Sigmoid colon (tissue), 7 donors: ENCODE results near the gene MUSK. TPM values are rescaled to one million over a fixed set of nuclear protein-coding genes. Genes with fewer than 3 reads are reported as not detected.
A peak's percentile ranks its signal among the peaks of the same experiment; 100 is the strongest.

ENCODE experiments used
- DNase-seq: peaks from one replicate; pipeline ENCODE4 v3.0.0-alpha.2; 2019
- H3K27ac ChIP-seq, 4 donors: fragments of 200-600 bp; sonication (generic); one replicate each; pipeline ENCODE4 v1.5.1; 2016 to 2019; ENCODE audit warnings: mild to moderate bottlenecking in 1 of 4
- H3K27me3 ChIP-seq, 3 donors: fragments of 200-600 bp; sonication (generic); one replicate each; pipeline ENCODE4 v1.5.1; 2019; ENCODE audit warnings: mild to moderate bottlenecking in 1 of 3
- H3K36me3 ChIP-seq, 4 donors: fragments of 200-600 bp; sonication (generic); one replicate each; pipeline ENCODE4 v1.5.1; 2016 to 2019
- H3K4me1 ChIP-seq, 4 donors: fragments of 200-600 bp; sonication (generic); one replicate each; pipeline ENCODE4 v1.5.1; 2017 to 2019
- H3K4me3 ChIP-seq, 4 donors: fragments of 200-600 bp; sonication (generic); one replicate each; pipeline ENCODE4 v1.5.1; 2017 to 2019; ENCODE audit warnings: mild to moderate bottlenecking in 2 of 4, moderate library complexity in 1 of 4
- H3K9me3 ChIP-seq, 4 donors: fragments of 200-600 bp in 3 of 4; sonication (generic) in 3 of 4; one replicate each; pipeline versions ENCODE4 v1.5.1 to v1.6.1; 2013 to 2019
- CTCF ChIP-seq, 4 experiments: fragments of 450-650 bp in 3 of 4; fragments of 200-600 bp in 1 of 4; IDR thresholded peaks; one replicate each; pipeline ENCODE4 v1.5.1; 2016 to 2019; ENCODE audit warnings: antibody characterized with exemption in 4 of 4, mild to moderate bottlenecking in 3 of 4, moderate library complexity in 2 of 4
- EP300 ChIP-seq, 4 donors: sonication (generic); formaldehyde crosslinking; IDR thresholded peaks; one replicate each; pipeline ENCODE4 v1.6.1; 2017; ENCODE audit warnings: antibody characterized with exemption in 4 of 4
- POLR2A ChIP-seq, 2 donors: fragments of 450-650 bp; IDR thresholded peaks; one replicate each; pipeline ENCODE4 v1.6.1; 2016; ENCODE audit warnings: antibody characterized with exemption in 2 of 2, mild to moderate bottlenecking in 2 of 2, moderate library complexity in 2 of 2
- POLR2AphosphoS5 ChIP-seq, 4 donors: sonication (generic); formaldehyde crosslinking; IDR thresholded peaks; one replicate each; pipeline ENCODE4 v1.6.1; 2017; ENCODE audit warnings: antibody characterized with exemption in 4 of 4
- WGBS, 2 donors: extraction: QIAGEN DNeasy Blood & Tissue Kit; methylation state at CpG; one replicate each; pipeline ENCODE4 v1.1.7; 2013; 5-methylcytosine and 5-hydroxymethylcytosine counted together
- intact Hi-C: fragments of 100-400 bp; cut with DNase I; formaldehyde crosslinking; loops from one replicate; pipeline ENCODE4 v1.15.1; 2023
- polyA plus RNA-seq, 3 donors: library from polyadenylated mRNA; stranded (reverse); fragments of 200-250 nt; gene quantifications; one replicate each; pipeline ENCODE4 v1.2.3, GENCODE V29; 2013
- total RNA-seq, 4 donors: library from RNA; depleted of rRNA; stranded (reverse); fragments of >200 nt; gene quantifications; one replicate each; pipeline ENCODE4 v1.1.0, GENCODE V29; 2016
- donor health status: healthy with polysubstance abuse.
- donor health status: Bipolar disorder and iron deficiency.
- donor health status: healthy.

The MUSK gene
- total and polyA plus RNA-seq, 7 donors: 0.46 to 9.7 (median 2.3) TPM

- Histone ChIP-seq H3K4me1 (no peaks in the 10 kb centered on the region), H3K36me3 (no peaks in the 10 kb centered on the region), H3K27ac (no peak overlapping the region), H3K9me3 (peaks cover 0 to 4% (median 0%) of the 10 kb centered on the region in 4 donors), H3K4me3 (no peak overlapping the region), H3K27me3 (no peaks in the 10 kb centered on the region)
- intact Hi-C loops: no loop called here
- no peak for DNase-seq
- no peak for TF ChIP-seq CTCF (IDR thresholded peaks at IDR 0.05)
- TF ChIP-seq POLR2AphosphoS5 (IDR thresholded peaks at IDR 0.05): no peak
- no peak for TF ChIP-seq POLR2A (IDR thresholded peaks at IDR 0.05)
- no peak for TF ChIP-seq EP300 (IDR thresholded peaks at IDR 0.05)
These were observed 27.9 kb upstream of the MUSK start for GRCh38 chr9:110640736-110641135.

- Histone ChIP-seq H3K4me1 (no peaks in the 10 kb centered on the region), H3K27ac (no peak overlapping the region), H3K4me3 (no peak overlapping the region), H3K27me3 (no peaks in the 10 kb centered on the region), H3K9me3 (no peaks in the 10 kb centered on the region), H3K36me3 (no peaks in the 10 kb centered on the region)
- intact Hi-C loops: no loop called here
- TF ChIP-seq POLR2AphosphoS5 (IDR thresholded peaks at IDR 0.05) (no peak), POLR2A (IDR thresholded peaks at IDR 0.05) (no peak), CTCF (IDR thresholded peaks at IDR 0.05) (no peak), EP300 (IDR thresholded peaks at IDR 0.05) (no peak)
- DNase-seq: no peak
- 84 to 88% methylated on average over 2 of the region's 2 CpGs for WGBS, 2 donors
These were observed 27.3 kb upstream of the MUSK start for GRCh38 chr9:110641293-110641692.

GRCh38 chr9:110648696-110649095, 19.9 kb upstream of the MUSK start:
- DNase-seq: no peak
- Histone ChIP-seq H3K4me3 (no peak overlapping the region), H3K27me3 (no peaks in the 10 kb centered on the region), H3K27ac (no peak overlapping the region), H3K4me1 (peaks cover 0 to 26% (median 18%) of the 10 kb centered on the region in 4 donors), H3K9me3 (no peaks in the 10 kb centered on the region), H3K36me3 (no peaks in the 10 kb centered on the region)
- intact Hi-C loops: no loop called here
- WGBS, 2 donors: 70 to 83% methylated on average over 4 of the region's 4 CpGs
- TF ChIP-seq EP300 (IDR thresholded peaks at IDR 0.05) (no peak), CTCF (IDR thresholded peaks at IDR 0.05) (no peak), POLR2A (IDR thresholded peaks at IDR 0.05) (no peak), POLR2AphosphoS5 (IDR thresholded peaks at IDR 0.05) (no peak)

- peak; percentile 67 for DNase-seq
- intact Hi-C loops: loop anchor here (10.0 kb wide), 1 partner anchor 385 kb away; the partner anchor contains the start of gene LPAR1
- TF ChIP-seq POLR2AphosphoS5 (IDR thresholded peaks at IDR 0.05) (peak in 2 of 4 donors; percentile 12 to 38), POLR2A (IDR thresholded peaks at IDR 0.05) (no peak), EP300 (IDR thresholded peaks at IDR 0.05) (no peak)
- Histone ChIP-seq H3K4me3 (no peak overlapping the region), H3K4me1 (peaks cover 0 to 26% (median 18%) of the 10 kb centered on the region in 4 donors), H3K9me3 (no peaks in the 10 kb centered on the region), H3K27ac (peak overlapping the region in 3 of 4 donors; percentile 55 to 67 (median 63)), H3K36me3 (no peaks in the 10 kb centered on the region), H3K27me3 (no peaks in the 10 kb centered on the region)
- 92 to 94% methylated on average over 3 of the region's 3 CpGs for WGBS, 2 donors
These were observed 18.3 kb upstream of the MUSK start for GRCh38 chr9:110650261-110650660.

- H3K27ac ChIP-seq: peak overlapping the region; percentile 42 to 67 (median 59)
- 52 to 55% methylated on average over 6 of the region's 6 CpGs for WGBS, 2 donors
- no peak overlapping the region for H3K4me3 ChIP-seq
- no peaks in the 10 kb centered on the region for H3K27me3 ChIP-seq
- intact Hi-C loops: loop anchor here (10.0 kb wide), 1 partner anchor 384 kb away; the partner anchor contains the start of gene LPAR1
- H3K4me1 ChIP-seq: peaks cover 0 to 26% (median 18%) of the 10 kb centered on the region in 4 donors
- no peaks in the 10 kb centered on the region for H3K9me3 ChIP-seq
- DNase-seq: no peak
- TF ChIP-seq EP300 (IDR thresholded peaks at IDR 0.05): peak in 1 of 4 donors; percentile 37
- TF ChIP-seq POLR2AphosphoS5 (IDR thresholded peaks at IDR 0.05): peak in 3 of 4 donors; percentile 44 to 69 (median 64)
- no peak for TF ChIP-seq POLR2A (IDR thresholded peaks at IDR 0.05)
- no peak for TF ChIP-seq CTCF (IDR thresholded peaks at IDR 0.05)
- no peaks in the 10 kb centered on the region for H3K36me3 ChIP-seq
These were observed 17.6 kb upstream of the MUSK start for GRCh38 chr9:110650991-110651411.
